HG03442 (cell line): ENCODE measurements around the gene PI4KA.

ENCODE experiments used
- ATAC-seq: cut with Tn5 transposase; IDR thresholded peaks from one replicate; pipeline ENCODE4 v1.9.1; 2021; ENCODE audit warnings: mild to moderate bottlenecking, moderate library complexity; ENCODE audit not compliant: unreplicated experiment

Gene PI4KA

GRCh38 chr22:20881869-20882815, 23.5 kb upstream of the PI4KA start:
- ATAC-seq: no peak

- ATAC-seq: no peak
Measured at GRCh38 chr22:20881231-20881630, 22.6 kb upstream of the PI4KA start.

- no peak for ATAC-seq
Measured at GRCh38 chr22:20877715-20878114, 19.1 kb upstream of the PI4KA start.

- ATAC-seq: no peak
Measured at GRCh38 chr22:20875296-20875695, 16.7 kb upstream of the PI4KA start.

- ATAC-seq: no peak
Measured at GRCh38 chr22:20873214-20873613, 14.6 kb upstream of the PI4KA start.

GRCh38 chr22:20869234-20869633, 10.6 kb upstream of the PI4KA start:
- no peak for ATAC-seq

- ATAC-seq: no peak
Measured at GRCh38 chr22:20868025-20868962, 9.7 kb upstream of the PI4KA start.

- no peak for ATAC-seq
Measured at GRCh38 chr22:20867179-20868024, 8.8 kb upstream of the PI4KA start.

- ATAC-seq: no peak
Measured at GRCh38 chr22:20866736-20867135, 8.1 kb upstream of the PI4KA start.

GRCh38 chr22:20865875-20866445, 7.3 kb upstream of the PI4KA start:
- no peak for ATAC-seq

- no peak for ATAC-seq
Measured at GRCh38 chr22:20865331-20865730, 6.7 kb upstream of the PI4KA start.

GRCh38 chr22:20864186-20864908, 5.7 kb upstream of the PI4KA start:
- ATAC-seq: no peak

- no peak for ATAC-seq
Measured at GRCh38 chr22:20863366-20863765, 4.8 kb upstream of the PI4KA start.

GRCh38 chr22:20862540-20862939, 3.9 kb upstream of the PI4KA start:
- ATAC-seq: no peak

GRCh38 chr22:20859615-20860014, 1.0 kb upstream of the PI4KA start:
- no peak for ATAC-seq

GRCh38 chr22:20857838-20858614, 585 bp downstream of the PI4KA start:
- ATAC-seq: peak; percentile 47

- ATAC-seq: no peak
Measured at GRCh38 chr22:20857247-20857643, 1.4 kb downstream of the PI4KA start.

- no peak for ATAC-seq
Measured at GRCh38 chr22:20853236-20853660, 5.4 kb downstream of the PI4KA start.

GRCh38 chr22:20852503-20852902, 6.1 kb downstream of the PI4KA start:
- ATAC-seq: no peak
